H1 (cell line): ENCODE results near the gene DCDC2. TPM values are rescaled to one million over a fixed set of nuclear protein-coding genes. Genes with fewer than 3 reads are reported as not detected.

Experiments
- CTCF ChIA-PET: fragments of 300-600 bp; sonication (Branson Sonifier 250); formaldehyde crosslinking; loops from one replicate; lab custom pipeline; 2021; ENCODE audit not compliant: partially characterized antibody; lab: Charles Lee
- POLR2A ChIA-PET: fragments of 300-600 bp; sonication (Branson Sonifier 250); formaldehyde crosslinking; loops from one replicate; lab custom pipeline; 2021; ENCODE audit warnings: inconsistent platforms; ENCODE audit not compliant: partially characterized antibody; lab: Charles Lee
- DNase-seq, 2 experiments: peaks; one replicate each; pipeline versions ENCODE4 v3.0.0 to v3.0.0-alpha.2; 2010 to 2022; ENCODE audit warnings: low spot score in 2 of 2, low read depth in 1 of 2, mixed read lengths in 1 of 2
- FAIRE-seq: peaks from 2 replicates; lab custom pipeline; 2011; peaks lifted over from hg19 to GRCh38; lab: Jason Lieb, UNC
- H2AFZ ChIP-seq: 2 replicates; pipeline ENCODE4 v1.8.1; 2012; ENCODE audit warnings: low read length, inconsistent platforms
- H2AK5ac ChIP-seq: 2 replicates; pipeline ENCODE4 v1.6.1; 2013; ENCODE audit warnings: low read depth, low read length
- H2BK120ac ChIP-seq: replicated peaks from 2 replicates; pipeline ENCODE3; 2013; ENCODE audit warnings: low read depth, low read length, inconsistent platforms
- H2BK12ac ChIP-seq: 2 replicates; pipeline ENCODE4 v1.6.1; 2013; ENCODE audit warnings: low read depth, low read length
- H2BK15ac ChIP-seq: 2 replicates; pipeline ENCODE4 v1.6.1; 2013; ENCODE audit warnings: low read length
- H2BK20ac ChIP-seq: 2 replicates; pipeline ENCODE4 v1.6.1; 2013; ENCODE audit warnings: low read length
- H2BK5ac ChIP-seq: 2 replicates; pipeline ENCODE4 v1.6.1; 2013; ENCODE audit warnings: low read depth, low read length
- H3K14ac ChIP-seq: 2 replicates; pipeline ENCODE4 v1.6.1; 2013; ENCODE audit warnings: inconsistent platforms; ENCODE audit not compliant: insufficient read length
- H3K18ac ChIP-seq: 2 replicates; pipeline ENCODE4 v1.6.1; 2013; ENCODE audit warnings: low read length; ENCODE audit errors: extremely low read depth
- H3K23ac ChIP-seq: 2 replicates; pipeline ENCODE4 v1.6.1; 2013; ENCODE audit warnings: inconsistent platforms; ENCODE audit not compliant: insufficient read length
- H3K23me2 ChIP-seq: 2 replicates; pipeline ENCODE4 v1.6.1; 2013; ENCODE audit warnings: low read depth, low read length
- H3K27ac ChIP-seq: 2 replicates; pipeline ENCODE4 v1.6.1; 2011; ENCODE audit warnings: low read depth, low read length, inconsistent platforms
- H3K27me3 ChIP-seq, 4 experiments: replicated peaks in 1 of 4; 1 replicate in 1 of 4; 2 replicates in 3 of 4; pipeline versions ENCODE4 v1.6.1 to v1.8.1; 2011 to 2013; ENCODE audit warnings: low read length in 3 of 4, mild to moderate bottlenecking in 3 of 4, inconsistent platforms in 2 of 4, mixed read lengths in 2 of 4, moderate library complexity in 1 of 4; ENCODE audit not compliant: control insufficient read depth in 3 of 4, insufficient read depth in 3 of 4; ENCODE audit errors: extremely low read depth in 1 of 4
- H3K36me3 ChIP-seq, 4 experiments: 2 replicates each; pipeline versions ENCODE4 v1.6.1 to v1.8.1; 2011 to 2013; ENCODE audit warnings: mild to moderate bottlenecking in 4 of 4, low read length in 3 of 4, moderate library complexity in 2 of 4, control low read depth in 1 of 4, inconsistent platforms in 1 of 4; ENCODE audit not compliant: insufficient read depth in 4 of 4, control insufficient read depth in 2 of 4
- H3K4ac ChIP-seq: replicated peaks from 2 replicates; pipeline ENCODE3; 2013; ENCODE audit warnings: low read length, low read depth, mixed read lengths, inconsistent platforms; ENCODE audit not compliant: insufficient read length
- H3K4me1 ChIP-seq, 4 experiments: replicated peaks in 1 of 4; 1 replicate in 1 of 4; 2 replicates in 3 of 4; pipeline versions ENCODE4 v1.6.1 to v1.8.1; 2011 to 2013; ENCODE audit warnings: low read length in 3 of 4, inconsistent platforms in 2 of 4, mixed read lengths in 1 of 4; ENCODE audit not compliant: insufficient read depth in 4 of 4, control insufficient read depth in 3 of 4
- H3K4me2 ChIP-seq, 2 experiments: 2 replicates each; pipeline versions ENCODE4 v1.6.1 to v1.8.1; 2011 to 2013; ENCODE audit warnings: low read depth in 2 of 2, low read length in 2 of 2, control low read depth in 1 of 2, inconsistent platforms in 1 of 2, mild to moderate bottlenecking in 1 of 2; ENCODE audit not compliant: insufficient read depth in 1 of 2
- H3K4me3 ChIP-seq, 4 experiments: fragments of 200-600, 300-600 bp in 1 of 4; sonication (generic), shearing (Covaris generic), sonication (Bioruptor Twin) in 1 of 4; 2 replicates each; pipeline versions ENCODE4 v1.5.1 to v1.8.1; 2011 to 2016; ENCODE audit warnings: low read length in 4 of 4, low read depth in 3 of 4, control low read depth in 2 of 4, inconsistent platforms in 2 of 4, mild to moderate bottlenecking in 2 of 4, mixed read lengths in 1 of 4, moderate library complexity in 1 of 4; ENCODE audit not compliant: insufficient read depth in 2 of 4; ENCODE audit errors: extremely low read depth in 1 of 4
- H3K56ac ChIP-seq: replicated peaks from 2 replicates; pipeline ENCODE3; 2013; ENCODE audit warnings: low read depth, mild to moderate bottlenecking, mixed read lengths, low read length, inconsistent platforms; ENCODE audit not compliant: insufficient read length
- H3K79me1 ChIP-seq: 2 replicates; pipeline ENCODE4 v1.6.1; 2013; ENCODE audit warnings: low read depth, low read length, control low read depth
- H3K79me2 ChIP-seq, 2 experiments: 2 replicates each; pipeline versions ENCODE4 v1.6.1 to v1.8.1; 2012 to 2013; ENCODE audit warnings: low read length in 2 of 2, mild to moderate bottlenecking in 2 of 2, inconsistent platforms in 1 of 2; ENCODE audit not compliant: insufficient read depth in 2 of 2, control insufficient read depth in 1 of 2
- H3K9ac ChIP-seq, 4 experiments: replicated peaks in 1 of 4; 1 replicate in 1 of 4; 2 replicates in 3 of 4; pipeline versions ENCODE4 v1.6.1 to v1.8.1; 2011 to 2013; ENCODE audit warnings: low read depth in 3 of 4, low read length in 3 of 4, control low read depth in 2 of 4, mild to moderate bottlenecking in 2 of 4, moderate library complexity in 2 of 4, inconsistent platforms in 1 of 4; ENCODE audit errors: extremely low read depth in 1 of 4
- H3K9me3 ChIP-seq, 2 experiments: 2 replicates each; pipeline versions ENCODE4 v1.6.1 to v1.8.1; 2012 to 2013; ENCODE audit warnings: mild to moderate bottlenecking in 2 of 2, moderate library complexity in 2 of 2, control low read depth in 1 of 2, inconsistent platforms in 1 of 2, low read depth in 1 of 2, low read length in 1 of 2, mixed read lengths in 1 of 2; ENCODE audit not compliant: insufficient read depth in 2 of 2
- H4K20me1 ChIP-seq, 2 experiments: replicated peaks in 1 of 2; 2 replicates each; pipeline versions ENCODE3 to v1.8.1; 2011 to 2013; ENCODE audit warnings: inconsistent platforms in 2 of 2, low read length in 2 of 2, mild to moderate bottlenecking in 1 of 2; ENCODE audit not compliant: insufficient read depth in 2 of 2, control insufficient read depth in 1 of 2
- H4K5ac ChIP-seq: 2 replicates; pipeline ENCODE4 v1.6.1; 2013; ENCODE audit warnings: low read length, low read depth, mixed read lengths, inconsistent platforms; ENCODE audit not compliant: insufficient read length
- H4K8ac ChIP-seq: 2 replicates; pipeline ENCODE4 v1.8.0; 2013; ENCODE audit warnings: mild to moderate bottlenecking, moderate library complexity, low read length, inconsistent platforms; ENCODE audit not compliant: insufficient read depth; ENCODE audit errors: extremely low read depth
- H4K91ac ChIP-seq: replicated peaks from 2 replicates; pipeline ENCODE3; 2013; ENCODE audit warnings: low read length, mixed read lengths, inconsistent platforms; ENCODE audit not compliant: insufficient read length
- KDM1A ChIP-seq: fragments of 200-600, 300-600 bp; sonication (generic); IDR thresholded peaks from 2 replicates; pipeline ENCODE4 v1.7.1; 2016; ENCODE audit warnings: mild to moderate bottlenecking, low read length, borderline replicate concordance
- POLR2AphosphoS5 ChIP-seq: IDR thresholded peaks from 2 replicates; pipeline ENCODE4 v1.6.1; 2011; ENCODE audit warnings: low read depth, low read length
- SP1 ChIP-seq: IDR thresholded peaks from 2 replicates; pipeline ENCODE4 v1.6.1; 2011; ENCODE audit warnings: low read depth, low read length
- TAF1 ChIP-seq: IDR thresholded peaks from 2 replicates; pipeline ENCODE4 v1.6.1; 2011; ENCODE audit warnings: mild to moderate bottlenecking, low read depth, low read length
- ZNF274 ChIP-seq: IDR thresholded peaks from 2 replicates; pipeline ENCODE4 v1.7.0; 2012; ENCODE audit warnings: low read length, borderline replicate concordance; ENCODE audit errors: extremely low read depth
- WGBS, 2 experiments: shearing (Covaris generic) in 1 of 2; methylation state at CpG; one replicate each; pipeline versions ENCODE4 v1.1.6 to v1.1.7; 2013 to 2015; ENCODE audit warnings: low lambda C conversion rate in 2 of 2, mixed read lengths in 2 of 2, inconsistent platforms in 1 of 2, low coverage in 1 of 2, missing lambda C conversion rate in 1 of 2; ENCODE audit not compliant: insufficient replicate concordance in 2 of 2, insufficient coverage in 1 of 2, insufficient read length in 1 of 2; ENCODE audit errors: extremely low coverage in 1 of 2, missing lambda C conversion rate in 1 of 2; 5-methylcytosine and 5-hydroxymethylcytosine counted together
- polyA plus RNA-seq, 7 experiments: library from polyadenylated mRNA; depleted of rRNA in 3 of 7; stranded (reverse) in 5 of 7; unstranded in 2 of 7; fragments of >200 nt in 5 of 7; fragments of 200-250 nt in 2 of 7; gene quantifications; 1 replicate in 5 of 7; 2 replicates in 1 of 7; 4 replicates in 1 of 7; pipeline versions ENCODE4 v1.2.1 to v1.2.3, GENCODE V29; 2011 to 2013; ENCODE audit warnings: missing spikeins in 2 of 7, mixed read lengths in 2 of 7
- total RNA-seq: library from RNA; stranded (reverse); fragmentation: NEBNext Ultra II Directional; extraction: Animal tissue kit (Norgen Biotek cat#: 25700); gene quantifications from 2 replicates; pipeline ENCODE4 v1.2.1, GENCODE V29; 2021

DCDC2 gene
- total and polyA plus RNA-seq, 2 of the 8 experiments (the other 6 are each of a cell fraction or from before 2014, with no cell fraction given) = 0.03 to 0.15 TPM

GRCh38 chr6:24403501-24403824, 45.6 kb upstream of the DCDC2 start:
- Histone ChIP-seq H2AK5ac (no peak overlapping the region), H2BK20ac (no peak overlapping the region), H3K27me3 (no peaks in the 10 kb centered on the region), H4K20me1 (peaks cover 0 to 4% of the 10 kb centered on the region in 2 experiments), H3K27ac (peak overlapping the region; percentile 80; the same call in 1 of the 2 replicates), H3K23me2 (peaks cover 2% of the 10 kb centered on the region; the same call in 1 of the 2 replicates), H3K14ac (no peak overlapping the region), H2BK12ac (no peak overlapping the region; the same call in 1 of the 2 replicates), H3K36me3 (peaks cover 0 to 39% (median 8%) of the 10 kb centered on the region in 4 experiments; a peak in 4 of 8 replicates), H2AFZ (no peak overlapping the region), H2BK15ac (no peak overlapping the region), H3K4me1 (peaks cover 5 to 21% (median 12%) of the 10 kb centered on the region in 4 experiments), H3K79me1 (no peaks in the 10 kb centered on the region), H3K4ac (no peak overlapping the region), H3K4me3 (peak overlapping the region; percentile 73 to 94 (median 86)), H3K4me2 (peak overlapping the region; percentile 65 to 81), H3K23ac (no peak overlapping the region), H4K8ac (no peak overlapping the region; the same call in 1 of the 2 replicates), H4K5ac (peak overlapping the region; percentile 41), H3K79me2 (peaks cover 3 to 66% of the 10 kb centered on the region in 2 experiments; a peak in 3 of 4 replicates), H3K9ac (peak overlapping the region; percentile 15 to 88 (median 85)), H3K9me3 (no peaks in the 10 kb centered on the region), H4K91ac (no peak overlapping the region), H2BK120ac (no peak overlapping the region), H3K56ac (no peak overlapping the region), H2BK5ac (peak overlapping the region; percentile 90; the same call in 1 of the 2 replicates), H3K18ac (peak overlapping the region; percentile 96)
- POLR2A ChIA-PET = interaction anchor here (1.3 to 2.2 kb wide), 4 partner anchors 9 to 23 kb away, joined by 4 to 16 read pairs (median 6); no protein-coding TSS in a partner anchor
- FAIRE-seq (no peak), DNase-seq (no peak)
- WGBS, 2 experiments = 5% methylated on average over 12 of the region's 12 CpGs; no CpG with 5 or more reads in 1 of the 2 experiments
- CTCF ChIA-PET = no interaction called here
- TF ChIP-seq SP1 (no peak), ZNF274 (no peak), TAF1 (no peak), KDM1A (peak; percentile 70; the same call in 1 of the 2 replicates), POLR2AphosphoS5 (no peak)
